Pons (tissue), 1 donor: ENCODE results near the gene DNAL1.
"Not testable (repeated sequence)": the region's sequence is repeated elsewhere in the genome, so short reads cannot be mapped to it uniquely, and the experiment has no call there.

Source experiments
- DNase-seq: peaks from one replicate; pipeline ENCODE4 v3.0.0-alpha.2; 2016; ENCODE audit warnings: low spot score

Gene DNAL1

DNA sequence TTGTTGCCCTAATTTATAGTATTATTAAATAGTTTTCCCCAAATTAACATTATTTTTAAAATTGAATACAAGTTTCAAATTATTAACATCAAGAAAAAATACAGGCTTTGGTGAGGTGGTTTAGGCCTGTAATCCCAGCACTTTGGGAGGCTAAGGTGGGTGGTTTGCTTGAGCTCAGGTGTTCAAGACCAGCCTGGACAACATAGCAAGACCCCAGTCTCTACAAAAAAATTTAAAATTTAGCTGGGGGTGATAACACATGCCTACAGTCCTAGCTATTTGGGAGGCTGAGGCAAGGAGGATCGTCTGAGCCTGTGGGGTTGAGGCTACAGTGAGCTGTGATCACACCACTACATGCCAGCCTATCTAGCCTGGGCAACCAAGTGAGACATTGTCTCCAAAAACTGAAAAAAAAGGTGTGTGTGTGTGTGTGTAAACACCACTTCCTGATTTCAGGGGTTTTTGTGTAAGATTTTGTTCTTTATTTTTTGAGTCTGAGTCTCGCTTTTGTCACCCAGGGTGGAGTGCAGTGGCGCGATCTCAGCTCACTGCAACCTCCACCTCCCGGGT is 3.9 kb upstream of the DNAL1 start:
- no peak for DNase-seq

DNA sequence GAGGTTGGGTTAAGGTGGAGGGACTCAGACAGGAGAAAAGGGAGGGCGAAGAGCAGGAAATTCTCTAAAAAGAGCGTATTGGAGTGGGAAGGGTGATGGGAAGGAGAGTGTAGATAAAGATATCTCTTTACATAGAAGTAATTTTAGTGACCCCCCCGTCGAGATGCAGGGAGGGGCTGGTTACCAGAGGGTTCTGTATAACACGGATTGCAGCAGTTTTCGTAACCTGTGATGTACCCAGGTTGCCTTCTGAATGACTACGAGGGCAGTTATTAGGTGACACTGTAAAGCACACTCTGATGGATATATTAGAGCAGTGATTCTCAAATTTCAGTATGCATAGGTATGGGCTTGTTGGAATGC is 443 bp downstream of the DNAL1 start:
- no peak for DNase-seq

DNA sequence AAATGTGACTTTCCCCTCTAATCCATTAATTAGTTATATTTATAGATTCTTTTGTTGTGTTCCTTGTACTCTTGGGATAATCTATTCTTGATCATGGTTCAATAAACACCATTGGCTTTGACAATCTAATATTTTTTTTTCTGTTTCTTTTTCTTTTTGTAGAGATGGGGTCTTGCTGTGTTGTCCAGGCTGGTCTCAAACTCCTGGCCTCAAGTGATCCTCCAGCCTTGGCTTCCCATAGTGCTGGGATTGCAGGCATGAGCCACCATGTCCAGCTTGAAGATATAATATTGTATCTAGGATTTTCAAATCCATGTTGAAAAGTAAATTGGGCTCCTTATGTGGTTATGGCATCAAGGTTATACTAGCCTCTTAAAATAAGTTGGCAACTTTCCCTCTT is 6.2 kb downstream of the DNAL1 start:
- DNase-seq: no peak

DNA sequence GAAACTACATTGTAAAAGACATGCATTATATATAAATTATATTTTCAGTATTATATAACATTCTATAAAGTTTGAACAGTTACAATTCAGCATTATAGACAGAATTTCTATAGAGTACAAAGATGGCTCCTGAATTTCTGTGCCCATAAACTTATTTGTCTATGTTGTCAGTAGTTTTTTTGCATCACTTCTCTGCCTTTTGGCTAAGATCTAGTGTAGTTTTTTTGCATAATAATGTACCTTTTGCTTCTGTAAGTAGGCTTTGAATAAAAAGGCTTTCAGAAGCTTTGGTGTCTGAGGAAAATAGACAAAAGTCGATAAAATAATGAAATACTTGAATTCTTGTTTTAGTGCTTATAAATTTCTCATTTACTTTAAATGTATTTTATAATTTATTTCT is 11.1 kb downstream of the DNAL1 start:
- DNase-seq: no peak

DNA sequence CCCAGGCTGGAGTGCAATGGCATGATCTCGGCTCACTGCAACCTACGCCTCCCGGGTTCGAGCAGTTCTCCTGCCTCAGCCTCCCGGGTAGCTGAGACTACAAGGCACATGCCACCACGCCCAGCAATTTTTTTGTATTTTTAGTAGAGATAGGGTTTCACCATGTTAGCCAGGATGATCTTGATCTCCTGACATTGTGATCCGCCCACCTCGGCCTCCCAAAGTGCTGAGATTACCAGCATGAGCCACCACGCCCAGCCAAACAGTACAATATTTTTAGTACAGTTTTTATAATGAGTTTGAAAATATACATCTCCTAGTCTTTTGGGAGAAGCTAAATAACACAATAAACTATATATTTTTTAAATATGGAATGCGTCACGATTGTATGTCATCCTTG is 14.4 kb downstream of the DNAL1 start:
- DNase-seq: not testable (repeated sequence)

DNA sequence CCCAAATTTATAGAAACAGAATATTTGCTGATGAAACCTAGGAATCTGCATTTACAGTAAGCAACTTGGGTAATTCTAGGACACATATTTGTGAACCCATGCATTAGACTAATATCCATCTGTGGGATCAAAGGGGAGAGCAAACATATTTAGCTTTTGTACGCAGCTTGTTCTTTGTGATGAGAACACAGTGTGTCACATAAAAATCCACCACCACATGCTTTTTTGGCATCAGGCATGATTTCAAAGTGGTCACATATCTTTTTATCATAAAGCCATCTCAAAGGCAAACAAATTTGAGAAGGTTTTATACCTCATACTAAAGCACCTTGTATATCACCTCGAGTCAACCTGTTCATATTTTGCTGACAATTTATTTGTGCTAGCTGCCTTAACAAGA is 15.7 kb downstream of the DNAL1 start:
- no peak for DNase-seq

DNA sequence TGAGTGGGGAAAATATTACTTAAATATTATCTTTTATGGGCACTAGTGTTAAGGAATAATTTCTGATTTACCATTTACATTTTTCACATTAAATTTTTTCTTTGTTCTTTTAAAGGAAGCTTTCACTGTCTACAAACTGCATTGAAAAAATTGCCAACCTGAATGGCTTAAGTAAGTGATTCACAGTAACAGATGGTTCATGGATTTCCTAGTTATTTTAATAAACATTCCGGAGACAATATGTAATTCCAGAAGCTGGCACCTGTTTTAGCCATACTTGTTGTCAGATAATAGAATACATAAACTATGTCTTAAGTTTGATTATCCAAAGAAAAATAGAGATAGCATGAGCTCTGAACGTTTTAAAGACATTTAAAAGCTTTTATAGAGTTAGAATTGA is 17.1 kb downstream of the DNAL1 start:
- no peak for DNase-seq

DNA sequence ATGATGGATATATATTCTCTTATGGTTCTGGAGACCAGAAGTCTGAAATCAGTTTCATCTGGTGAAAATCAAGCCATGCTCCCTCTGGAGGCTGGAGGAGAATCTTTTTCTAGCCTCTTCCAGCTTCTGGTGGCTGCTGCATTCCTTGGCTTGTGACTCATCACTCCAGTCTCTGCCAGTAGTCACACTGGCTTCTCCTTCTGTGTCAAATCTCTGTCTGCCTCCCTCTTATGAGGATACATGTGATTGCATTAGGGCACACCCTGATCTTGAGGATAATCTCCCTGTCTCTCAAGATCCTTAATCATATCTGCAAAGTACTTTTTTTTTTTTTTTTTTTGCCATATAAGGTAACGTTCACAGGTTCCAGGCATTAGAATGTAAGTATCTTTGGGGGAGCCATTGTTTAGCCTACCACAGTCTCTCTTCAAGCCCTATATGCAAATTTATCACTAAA is 17.7 kb downstream of the DNAL1 start:
- no peak for DNase-seq

DNA sequence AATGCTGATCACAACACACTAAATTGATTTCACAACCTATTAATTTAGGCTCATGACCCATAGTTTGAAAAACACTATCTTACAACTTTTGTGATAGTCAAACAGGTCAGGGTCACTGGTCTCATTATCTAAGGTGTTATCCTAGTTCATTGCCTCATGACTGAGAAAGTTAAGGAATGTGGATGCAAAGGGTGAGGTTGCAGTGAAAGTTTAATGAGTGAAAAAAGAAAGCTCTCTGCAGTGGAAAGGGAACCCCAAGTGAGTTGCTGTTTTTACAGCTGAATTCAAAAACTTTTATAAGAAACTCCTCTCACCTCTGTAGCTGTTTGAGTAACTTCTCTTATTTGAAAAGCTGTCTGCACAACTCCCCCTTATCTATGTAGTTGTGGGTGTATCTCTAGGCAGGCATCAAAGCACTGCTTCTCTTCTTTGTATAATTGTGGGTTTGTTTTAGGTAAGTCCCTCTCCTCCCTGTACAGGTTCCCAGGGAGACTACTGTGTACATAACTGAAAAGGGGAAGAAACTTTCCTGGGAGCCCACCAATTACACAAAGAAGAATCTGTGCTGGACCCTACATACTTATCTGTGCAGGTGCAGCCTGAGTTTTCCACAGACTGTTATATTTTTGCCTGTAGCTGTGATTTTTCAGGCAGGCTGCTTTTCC is 18.9 kb downstream of the DNAL1 start:
- DNase-seq: no peak

DNA sequence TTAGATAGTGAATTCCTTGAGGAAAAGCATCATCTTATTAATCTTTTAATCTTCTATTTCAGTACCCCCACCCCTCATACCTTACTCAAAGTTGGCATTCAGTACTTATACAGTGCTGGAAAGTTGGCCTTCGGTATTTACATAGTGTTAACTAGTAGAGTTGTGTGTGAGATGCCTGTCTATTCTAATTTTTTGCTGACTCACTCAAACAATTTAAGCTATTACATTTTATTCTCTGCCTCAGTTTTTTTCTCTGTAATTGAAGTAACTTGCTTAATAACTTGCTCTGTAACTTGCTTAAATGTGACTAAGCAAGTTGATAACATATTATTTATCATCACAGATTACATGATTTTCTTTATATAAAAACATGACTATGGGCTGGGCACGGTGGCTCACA is 20.3 kb downstream of the DNAL1 start:
- DNase-seq: no peak

DNA sequence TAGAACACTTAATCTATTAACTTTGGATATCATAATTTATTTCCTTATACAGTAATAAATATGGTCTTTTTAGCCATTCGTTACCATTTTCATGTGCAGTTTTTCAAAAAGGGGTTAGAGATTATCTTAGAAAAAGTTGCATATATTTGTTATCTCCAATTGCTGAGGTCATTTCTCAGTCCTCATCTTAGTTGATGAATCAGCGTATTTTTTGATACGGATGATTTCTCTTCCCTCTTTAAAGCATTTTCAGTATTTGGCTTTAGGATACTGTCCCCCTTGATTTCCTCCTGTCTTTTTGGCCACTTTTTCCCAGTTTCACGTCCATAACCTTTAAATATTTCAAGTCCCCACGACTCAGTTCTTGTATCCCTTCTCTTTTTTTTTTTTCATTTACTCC is 21.8 kb downstream of the DNAL1 start:
- no peak for DNase-seq

DNA sequence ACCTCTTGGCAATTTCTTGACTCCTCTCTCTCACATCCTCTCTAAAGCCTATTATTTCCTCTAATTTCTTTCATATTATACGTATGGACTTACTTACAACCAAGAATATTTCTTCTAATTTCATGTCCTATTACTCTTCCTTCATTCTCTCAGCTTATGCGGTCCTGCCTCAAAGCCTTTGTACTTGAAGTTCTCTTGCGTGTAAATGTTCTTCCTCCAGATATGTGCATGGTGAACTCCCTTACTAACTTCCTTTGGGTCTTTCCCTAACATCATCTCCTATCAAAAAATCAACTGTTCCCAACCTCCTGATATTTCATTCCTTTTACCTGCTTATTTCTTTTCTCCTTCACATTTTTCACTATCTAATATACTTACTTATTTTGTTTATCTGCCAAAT is 23.1 kb downstream of the DNAL1 start:
- no peak for DNase-seq

DNA sequence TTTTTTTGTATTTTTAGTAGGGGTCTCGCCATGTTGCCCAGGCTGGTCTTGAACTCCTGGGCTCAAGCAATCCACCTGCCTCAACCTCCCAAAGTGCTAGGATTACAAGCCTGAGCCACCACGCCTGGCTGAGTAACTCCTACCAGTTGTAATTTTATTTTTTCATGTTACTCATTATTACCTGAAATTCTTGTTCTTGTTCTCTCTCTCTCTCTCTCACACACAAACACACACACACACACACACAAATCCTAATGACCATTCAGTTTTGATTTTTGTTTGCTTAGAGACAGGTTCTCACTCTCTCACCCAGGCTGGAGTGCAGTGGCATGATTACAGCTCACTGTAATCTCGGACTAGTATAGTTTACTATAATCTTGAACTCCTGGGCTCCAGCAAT is 30.2 kb downstream of the DNAL1 start:
- DNase-seq: no peak

DNA sequence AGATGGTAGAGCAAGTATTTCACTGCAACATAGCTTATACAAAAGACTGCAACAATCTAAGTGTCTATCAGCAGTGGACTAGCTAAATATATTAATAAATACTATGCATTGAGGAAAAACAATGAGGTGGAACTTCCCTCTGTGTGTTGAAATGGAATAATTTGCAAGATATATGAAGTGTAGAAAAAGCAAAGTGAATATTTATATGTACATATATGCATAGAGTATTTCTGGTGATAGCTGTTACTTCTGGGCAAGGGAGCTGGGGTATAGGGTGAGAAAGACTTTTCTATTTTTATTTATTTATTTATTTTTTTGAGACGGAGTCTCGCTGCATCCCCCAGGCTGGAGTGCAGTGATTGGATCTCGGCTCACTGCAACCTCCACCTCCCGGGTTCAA is 33.9 kb downstream of the DNAL1 start:
- DNase-seq: no peak

DNA sequence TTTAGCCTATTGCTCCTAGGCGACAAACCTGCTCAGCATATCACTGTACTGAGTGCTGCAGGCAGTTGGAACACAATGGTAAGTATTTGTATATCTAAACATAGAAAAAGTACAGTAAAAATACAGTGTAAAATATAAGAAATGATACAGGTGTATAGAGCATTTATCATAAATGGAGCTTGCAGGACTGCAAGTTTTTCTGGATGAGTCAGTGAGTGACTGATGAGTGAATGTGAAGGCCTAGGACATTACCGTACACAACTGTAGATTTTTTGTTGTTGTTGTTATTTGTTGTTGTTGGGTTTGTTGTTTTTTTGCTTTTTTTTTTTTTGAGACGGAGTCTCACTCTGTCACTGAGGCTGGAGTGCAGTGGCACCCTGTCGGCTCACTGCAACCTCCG is 36.0 kb downstream of the DNAL1 start:
- no peak for DNase-seq

DNA sequence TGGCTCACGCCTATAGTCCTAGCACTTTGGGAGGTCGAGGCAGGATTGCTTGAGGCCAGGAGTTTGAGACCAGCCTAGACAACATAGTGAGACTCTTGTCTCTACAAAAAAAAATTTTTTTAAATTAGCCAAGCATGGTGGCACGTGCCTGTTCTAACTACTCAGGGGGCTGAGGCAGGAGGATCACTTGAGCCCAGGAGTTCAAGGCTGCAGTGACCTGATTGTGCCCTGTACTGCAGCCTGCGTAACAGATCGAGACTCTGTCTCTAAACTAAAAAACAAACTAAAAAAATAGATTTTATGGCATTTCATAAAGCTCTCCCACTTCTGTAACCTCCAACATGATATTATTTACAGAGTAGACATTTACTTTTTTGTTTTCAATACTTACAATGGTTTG is 39.8 kb downstream of the DNAL1 start:
- no peak for DNase-seq

DNA sequence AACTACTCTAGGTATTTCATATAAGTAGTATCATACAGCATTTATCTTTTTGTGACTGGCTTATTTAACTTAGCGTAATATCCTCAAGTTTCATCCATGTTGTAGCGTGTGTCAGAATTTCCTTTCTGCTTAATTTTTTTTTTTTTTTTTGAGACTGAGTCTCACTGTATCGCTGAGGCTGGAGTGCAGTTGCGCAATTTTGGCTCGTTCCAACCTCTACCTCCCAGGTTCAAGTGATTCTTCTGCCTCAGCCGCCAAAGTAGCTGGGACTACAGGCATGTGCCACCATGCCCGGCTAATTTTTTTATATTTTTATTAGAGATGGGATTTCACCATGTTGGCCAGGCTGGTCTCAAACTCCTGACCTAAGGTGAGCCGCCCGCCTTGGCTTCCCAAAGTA is 40.5 kb downstream of the DNAL1 start:
- DNase-seq: no peak

DNA sequence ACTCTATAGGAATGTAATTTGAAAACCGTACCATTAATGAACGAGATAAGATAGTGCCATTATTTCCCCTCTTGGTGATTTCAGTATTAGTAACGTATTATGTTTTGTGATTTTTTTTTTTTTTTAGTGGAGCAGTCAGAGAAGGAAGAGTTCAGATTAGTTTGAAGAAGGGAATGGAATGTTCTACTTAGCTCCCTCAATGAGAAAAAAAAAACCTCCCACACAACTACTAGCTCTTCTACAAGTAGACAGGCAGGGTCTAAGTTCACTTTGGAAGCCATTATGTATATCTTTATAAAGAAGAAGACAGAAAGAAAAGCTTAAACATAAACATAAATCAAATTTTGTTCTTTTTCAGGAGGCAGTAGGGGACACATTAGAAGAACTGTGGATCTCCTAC is 42.1 kb downstream of the DNAL1 start:
- DNase-seq: no peak

DNA sequence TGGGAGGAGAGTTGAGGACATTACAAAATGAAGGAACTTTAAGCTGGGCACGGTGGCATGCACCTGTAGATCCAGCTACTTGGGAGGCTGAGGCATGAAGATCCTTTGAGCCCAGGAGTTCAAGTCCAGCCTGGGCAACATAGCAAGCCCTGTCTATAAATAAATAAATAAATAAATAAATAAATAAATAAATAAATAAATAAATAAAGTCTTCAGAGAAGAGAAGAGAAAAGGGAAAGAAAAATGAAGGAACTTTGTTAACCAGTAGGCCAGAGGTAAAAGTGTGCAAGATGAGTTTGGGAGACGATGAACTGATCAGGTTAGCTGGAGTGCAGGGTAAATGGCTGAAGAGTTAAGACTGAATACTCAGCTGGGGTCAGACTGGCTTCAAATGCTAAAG is 49.3 kb downstream of the DNAL1 start:
- DNase-seq: no peak

DNA sequence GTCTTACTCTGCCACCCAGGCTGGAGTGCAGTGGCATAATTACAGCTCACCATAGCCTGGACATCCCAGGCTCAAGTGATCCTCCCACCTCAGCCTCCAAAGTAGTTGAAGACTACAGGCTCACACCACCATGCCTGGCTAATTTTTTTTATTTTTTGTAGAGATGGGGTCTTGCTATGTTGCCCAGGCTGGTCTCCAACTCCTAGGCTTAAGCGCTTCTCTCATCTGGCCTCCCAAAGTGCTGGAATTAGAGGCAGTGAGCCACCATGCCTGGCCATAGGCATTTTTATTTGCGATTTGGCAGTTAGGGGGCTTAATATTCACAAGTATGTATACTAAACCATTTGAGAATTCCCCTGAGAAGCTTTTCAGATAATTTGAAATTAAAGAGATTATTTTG is 50.3 kb downstream of the DNAL1 start:
- no peak for DNase-seq

DNA sequence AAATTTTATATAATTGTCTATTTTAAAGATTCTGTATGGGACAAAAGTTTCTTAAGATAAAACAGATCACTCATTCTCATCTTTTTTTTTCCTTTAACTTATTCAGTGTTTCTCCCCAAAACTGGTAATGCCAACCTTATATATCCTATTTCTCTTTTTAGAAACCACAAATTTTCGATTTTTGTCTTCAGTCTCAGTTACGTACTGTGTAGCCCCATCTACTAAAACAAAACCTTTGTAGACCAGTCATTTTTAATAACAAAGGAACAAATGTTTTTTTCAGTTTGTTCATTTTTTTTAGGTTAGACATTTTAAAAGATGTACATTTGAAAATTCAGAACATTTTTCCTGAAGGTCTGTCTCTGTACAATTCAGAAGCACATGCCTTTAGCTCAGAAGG is 51.2 kb downstream of the DNAL1 start:
- no peak for DNase-seq

DNA sequence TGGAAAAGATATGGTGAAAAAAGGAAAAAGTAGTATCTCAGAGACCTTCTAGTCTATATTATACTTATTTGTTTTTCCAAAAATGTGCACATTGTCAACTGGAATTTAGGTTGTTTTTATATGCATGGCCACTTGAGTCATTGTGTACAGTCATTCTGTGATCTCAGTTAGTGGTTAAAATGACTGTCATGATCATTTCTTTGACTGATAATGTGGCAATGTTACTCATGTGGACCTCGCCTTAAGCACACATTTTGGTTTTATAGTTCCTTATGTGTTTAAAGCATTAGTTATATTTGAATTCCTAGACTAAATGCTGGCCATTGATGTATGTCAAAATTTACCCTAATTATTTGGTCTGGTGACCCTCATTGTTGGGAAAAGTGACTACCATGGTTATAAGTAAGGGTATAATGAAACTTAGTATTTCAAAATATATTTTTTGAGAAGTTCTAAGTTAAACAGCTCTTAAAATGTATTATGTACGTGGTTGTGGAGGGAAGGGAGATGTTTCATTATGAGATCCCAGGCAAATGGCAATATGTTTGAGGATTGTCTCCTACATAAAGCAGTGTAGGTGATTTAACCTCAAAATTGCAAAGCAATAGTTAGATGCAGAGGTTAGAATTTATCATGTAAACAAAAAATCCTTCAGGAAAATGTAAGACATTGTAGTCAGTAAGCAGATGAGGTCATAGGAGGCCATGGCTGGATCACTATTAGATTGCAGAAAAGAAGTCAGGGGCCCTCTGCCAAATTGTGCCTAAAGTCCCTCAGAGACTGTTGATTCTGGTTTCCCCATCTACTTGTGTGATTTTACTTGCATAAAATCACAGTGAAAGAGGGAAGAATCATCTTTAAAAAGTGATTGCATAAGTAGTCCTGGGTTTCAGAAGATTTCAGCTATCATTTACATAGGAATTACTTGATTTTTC is 51.9 kb downstream of the DNAL1 start:
- no peak for DNase-seq

DNA sequence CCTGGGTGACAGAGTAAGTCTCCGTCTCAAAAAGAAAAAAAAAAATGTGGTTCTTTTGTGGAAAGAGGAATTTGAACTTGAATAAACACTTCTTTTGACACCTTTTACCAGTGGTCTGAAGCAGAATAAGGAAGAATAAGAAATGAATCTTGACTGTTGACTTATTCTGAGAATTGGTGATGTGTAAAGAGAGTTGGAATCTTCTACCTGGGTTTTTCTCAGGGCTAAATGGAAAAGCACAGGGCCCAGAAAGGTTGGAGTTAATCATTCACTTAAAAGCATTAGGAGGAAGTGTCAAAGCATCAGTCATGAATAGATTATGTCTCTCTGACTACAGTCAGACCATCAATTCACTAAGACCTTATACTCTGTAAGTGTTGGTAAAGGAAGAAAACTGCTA is 55.5 kb downstream of the DNAL1 start:
- no peak for DNase-seq
